ENCODE results near the gene REL. TPM values are rescaled to one million over a fixed set of nuclear protein-coding genes. Genes with fewer than 3 reads are reported as not detected.

Gene REL
- polyA plus RNA-seq, 1 of the 3 experiments (the other 2 are of a cell fraction): 0.59 TPM

GRCh38 chr2:60849187-60849586, 32.2 kb upstream of the REL start:
- 59% methylated on average over 3 of the region's 3 CpGs for WGBS (ENCODE audit: low lambda C conversion rate)
- Histone ChIP-seq H3K4me3 (ENCODE audit: low read depth in 2 of 2, low read length in 1 of 2) (no peak overlapping the region), H3K4me2 (no peak overlapping the region), H3K27me3 (ENCODE audit: insufficient read depth) (no peaks in the 10 kb centered on the region; the same call in 1 of the 2 replicates), H3K4me1 (ENCODE audit: control insufficient read depth in 1 of 2, insufficient read depth in 2 of 2, low read depth in 1 of 2, low read length in 1 of 2) (no peaks in the 10 kb centered on the region), H3F3A (replicated peaks; ENCODE audit: insufficient read depth) (no peaks in the 10 kb centered on the region), H3K27ac (ENCODE audit: low read depth in 2 of 2, low read length in 1 of 2) (no peak overlapping the region), H4K20me1 (ENCODE audit: insufficient read depth) (no peaks in the 10 kb centered on the region), H2AFZ (ENCODE audit: low read depth) (no peak overlapping the region), H3K79me2 (ENCODE audit: insufficient read depth) (no peaks in the 10 kb centered on the region), H3K36me3 (replicated peaks in 1 of 2; ENCODE audit: control insufficient read depth in 1 of 2, insufficient read depth in 2 of 2, low read length in 1 of 2) (no peaks in the 10 kb centered on the region), H3K9me2 (no peaks in the 10 kb centered on the region), H3K9me3 (no peaks in the 10 kb centered on the region), H3K9ac (no peak overlapping the region)
- DNase-seq: no peak
- TF ChIP-seq EP300 (IDR thresholded peaks at IDR 0.05; ENCODE audit: borderline replicate concordance in 1 of 2, low read depth in 1 of 2, low read length in 1 of 2) (no peak), TAF1 (IDR thresholded peaks at IDR 0.05; ENCODE audit: borderline replicate concordance, low read depth, low read length) (no peak), JUND (IDR thresholded peaks at IDR 0.05) (no peak), CTCF (IDR thresholded peaks at IDR 0.05) (no peak), USF1 (IDR thresholded peaks at IDR 0.05; ENCODE audit: borderline replicate concordance, low read depth) (no peak), USF2 (IDR thresholded peaks at IDR 0.05; ENCODE audit: borderline replicate concordance, low read depth, low read length) (no peak), TEAD4 (IDR thresholded peaks at IDR 0.05; ENCODE audit: borderline replicate concordance, insufficient read depth) (no peak), RCOR1 (IDR thresholded peaks at IDR 0.05; ENCODE audit: low read length) (no peak), YY1 (IDR thresholded peaks at IDR 0.05; ENCODE audit: low read depth) (no peak), ELF1 (IDR thresholded peaks at IDR 0.05) (no peak), GABPA (IDR thresholded peaks at IDR 0.05; ENCODE audit: low read depth) (no peak), CHD2 (IDR thresholded peaks at IDR 0.05; ENCODE audit: low read length, partially characterized antibody) (no peak), RFX5 (IDR thresholded peaks at IDR 0.05; ENCODE audit: low read length) (no peak), PBX3 (IDR thresholded peaks at IDR 0.05) (no peak), NRF1 (IDR thresholded peaks at IDR 0.05; ENCODE audit: low read depth, low read length) (no peak)
- ChIA-PET POLR2A (no interaction called here), CTCF (no interaction called here)

Measured in SK-N-SH (cell line).